Rectal smooth muscle tissue (tissue), 1 donor: ENCODE results near the gene IQSEC3.
"Not testable (repeated sequence)": the region's sequence is repeated elsewhere in the genome, so short reads cannot be mapped to it uniquely, and the experiment has no call there.

ENCODE experiments used
- H3K27ac ChIP-seq: one replicate; pipeline ENCODE4 v1.7.0; 2013; ENCODE audit warnings: low read depth, low read length, inconsistent platforms
- H3K27me3 ChIP-seq: one replicate; pipeline ENCODE4 v1.7.0; 2013; ENCODE audit warnings: low read length; ENCODE audit not compliant: control insufficient read depth, insufficient read depth
- H3K36me3 ChIP-seq: one replicate; pipeline ENCODE4 v1.7.0; 2013; ENCODE audit warnings: low read length; ENCODE audit not compliant: control insufficient read depth, insufficient read depth
- H3K4me1 ChIP-seq: one replicate; pipeline ENCODE4 v1.7.0; 2013; ENCODE audit warnings: low read length; ENCODE audit not compliant: control insufficient read depth, insufficient read depth
- H3K4me3 ChIP-seq: one replicate; pipeline ENCODE4 v1.7.0; 2013; ENCODE audit warnings: low read length
- H3K9ac ChIP-seq: one replicate; pipeline ENCODE4 v1.7.0; 2013; ENCODE audit warnings: low read length

Gene IQSEC3

DNA sequence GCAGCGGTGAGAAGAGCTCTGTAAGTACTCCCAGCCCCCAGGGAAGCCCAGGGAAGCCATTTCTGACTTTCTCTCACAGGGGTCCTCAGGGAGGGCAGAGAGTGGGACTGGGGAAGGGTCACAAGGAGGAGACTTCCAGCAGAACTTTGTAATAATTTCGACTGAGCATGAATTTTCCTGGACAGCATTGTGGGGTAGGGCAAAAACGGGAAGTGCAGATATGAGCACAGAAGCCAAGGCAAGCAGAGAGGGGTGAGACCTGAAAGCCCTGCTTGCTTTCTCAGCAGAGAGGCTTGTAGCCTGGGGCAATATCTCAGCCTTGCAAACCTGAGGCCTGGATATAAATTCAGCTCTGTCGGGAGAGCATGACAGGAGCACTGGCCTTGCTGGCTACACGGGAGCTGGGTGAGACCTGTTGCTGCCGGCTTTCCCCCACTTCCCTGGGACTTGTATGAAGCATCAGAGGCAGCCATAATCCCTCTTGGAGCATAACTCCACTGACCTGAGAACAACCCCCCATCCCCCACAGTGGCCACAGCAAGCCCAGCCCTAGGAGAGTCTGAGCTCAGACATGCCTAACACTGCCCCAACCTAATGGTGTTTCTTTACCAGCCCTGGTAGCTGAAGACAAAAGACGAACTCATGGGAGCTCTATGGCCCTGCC lies 9.8 kb upstream of the IQSEC3 start:
- H3K27me3 ChIP-seq, result peaks cover 6% of the 10 kb centered on the region
- no peak overlapping the region for H3K27ac ChIP-seq
- H3K4me1 ChIP-seq, result no peaks in the 10 kb centered on the region
- no peak overlapping the region for H3K9ac ChIP-seq
- H3K4me3 ChIP-seq, result no peak overlapping the region
- no peaks in the 10 kb centered on the region for H3K36me3 ChIP-seq

GRCh38 chr12:57539-57938 lies 9.0 kb upstream of the IQSEC3 start:
- Histone ChIP-seq H3K27ac (no peak overlapping the region), H3K4me3 (no peak overlapping the region), H3K4me1 (no peaks in the 10 kb centered on the region), H3K9ac (no peak overlapping the region), H3K27me3 (peaks cover 6% of the 10 kb centered on the region), H3K36me3 (no peaks in the 10 kb centered on the region)

- no peaks in the 10 kb centered on the region for H3K4me1 ChIP-seq
- H3K4me3 ChIP-seq, result no peak overlapping the region
- no peak overlapping the region for H3K27ac ChIP-seq
- no peak overlapping the region for H3K9ac ChIP-seq
- H3K27me3 ChIP-seq, result peaks cover 6% of the 10 kb centered on the region
- H3K36me3 ChIP-seq, result no peaks in the 10 kb centered on the region
Observed at GRCh38 chr12:58832-59231, 7.7 kb upstream of the IQSEC3 start.

GRCh38 chr12:61845-62244 lies 4.7 kb upstream of the IQSEC3 start:
- not testable (repeated sequence) for H3K27ac ChIP-seq, H3K36me3 ChIP-seq, H3K9ac ChIP-seq, H3K27me3 ChIP-seq, H3K4me1 ChIP-seq, H3K4me3 ChIP-seq

DNA sequence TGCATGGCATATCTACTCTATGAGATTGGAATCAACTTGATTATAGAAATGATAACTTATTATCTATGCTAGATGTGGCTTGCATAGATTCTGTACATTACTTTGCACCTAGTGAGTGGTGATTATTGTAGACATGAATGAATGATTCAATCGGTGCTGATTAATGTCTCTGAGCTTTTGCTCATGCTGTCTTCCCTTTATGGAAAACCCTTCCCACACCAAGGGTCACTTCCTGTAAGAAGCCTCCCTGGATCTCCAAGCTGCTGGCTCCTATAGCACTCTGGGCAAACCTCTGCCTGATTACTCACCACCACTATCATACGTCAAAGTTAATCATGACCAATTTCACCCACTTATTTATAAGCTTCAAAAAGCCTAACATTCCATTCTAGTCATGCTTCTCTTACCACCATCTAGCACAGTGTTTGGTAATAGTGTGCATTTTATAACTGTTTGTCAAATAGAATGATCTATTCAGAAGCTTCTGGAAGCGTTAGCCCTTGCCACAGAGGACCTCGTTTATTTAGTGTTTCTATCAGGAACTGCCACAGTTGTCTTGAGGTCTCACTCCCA lies 990 bp upstream of the IQSEC3 start:
- H3K27ac ChIP-seq, H3K4me1 ChIP-seq, H3K36me3 ChIP-seq, H3K9ac ChIP-seq, H3K27me3 ChIP-seq, H3K4me3 ChIP-seq: not testable (repeated sequence)

- not testable (repeated sequence) for H3K4me3 ChIP-seq, H3K27me3 ChIP-seq, H3K36me3 ChIP-seq, H3K27ac ChIP-seq, H3K4me1 ChIP-seq, H3K9ac ChIP-seq
Observed at GRCh38 chr12:66782-67504, 376 bp downstream of the IQSEC3 start.

- not testable (repeated sequence) for H3K4me3 ChIP-seq, H3K4me1 ChIP-seq, H3K9ac ChIP-seq, H3K36me3 ChIP-seq, H3K27me3 ChIP-seq, H3K27ac ChIP-seq
Observed at GRCh38 chr12:69677-70076, 3.1 kb downstream of the IQSEC3 start.

DNA sequence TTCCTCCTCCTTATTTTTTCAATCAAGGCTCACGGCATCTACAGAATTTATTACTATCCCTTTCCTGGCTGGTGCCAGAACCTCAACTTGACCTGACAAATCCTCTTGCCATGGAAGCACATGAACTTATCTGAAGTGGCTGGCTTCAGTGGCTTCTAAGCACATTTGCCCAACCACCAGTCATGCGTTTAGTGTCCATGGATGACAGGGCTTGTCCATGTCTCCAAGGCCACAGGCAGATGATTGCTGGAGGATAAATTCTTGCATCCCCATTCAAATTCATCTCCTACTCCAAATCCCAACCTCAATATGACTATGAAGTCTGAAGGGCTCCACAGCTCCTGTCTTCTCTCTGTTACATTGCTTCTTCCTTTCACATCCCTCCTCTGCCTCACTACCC lies 4.0 kb downstream of the IQSEC3 start:
- not testable (repeated sequence) for H3K36me3 ChIP-seq, H3K4me1 ChIP-seq, H3K27me3 ChIP-seq, H3K9ac ChIP-seq, H3K4me3 ChIP-seq, H3K27ac ChIP-seq

- H3K36me3 ChIP-seq, H3K27ac ChIP-seq, H3K27me3 ChIP-seq, H3K4me3 ChIP-seq, H3K9ac ChIP-seq, H3K4me1 ChIP-seq: not testable (repeated sequence)
Observed at GRCh38 chr12:72018-72417, 5.5 kb downstream of the IQSEC3 start.

GRCh38 chr12:74420-75190 lies 8.0 kb downstream of the IQSEC3 start:
- H3K4me3 ChIP-seq, H3K4me1 ChIP-seq, H3K36me3 ChIP-seq, H3K9ac ChIP-seq, H3K27ac ChIP-seq, H3K27me3 ChIP-seq: not testable (repeated sequence)

DNA sequence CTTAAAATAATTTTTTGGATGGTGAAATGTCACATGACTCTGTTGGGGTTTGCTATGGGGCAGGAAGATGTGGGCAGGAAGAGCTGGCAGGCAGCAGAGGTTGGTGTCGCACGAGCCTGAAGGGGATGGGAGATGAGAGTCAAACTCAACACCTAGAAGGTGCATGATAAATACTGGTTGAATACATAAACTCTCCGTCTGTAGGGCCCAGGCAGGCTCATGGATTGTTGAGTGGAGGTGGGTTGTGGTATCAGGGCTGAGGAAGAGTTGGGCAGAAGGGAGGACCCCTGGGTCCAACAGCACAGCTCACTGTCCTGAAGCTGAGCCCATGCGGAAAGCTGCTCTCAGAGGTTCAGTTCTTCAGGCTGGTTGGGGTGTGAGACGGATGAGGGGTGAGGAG lies 9.0 kb downstream of the IQSEC3 start:
- H3K9ac ChIP-seq, H3K27me3 ChIP-seq: not testable (repeated sequence)

DNA sequence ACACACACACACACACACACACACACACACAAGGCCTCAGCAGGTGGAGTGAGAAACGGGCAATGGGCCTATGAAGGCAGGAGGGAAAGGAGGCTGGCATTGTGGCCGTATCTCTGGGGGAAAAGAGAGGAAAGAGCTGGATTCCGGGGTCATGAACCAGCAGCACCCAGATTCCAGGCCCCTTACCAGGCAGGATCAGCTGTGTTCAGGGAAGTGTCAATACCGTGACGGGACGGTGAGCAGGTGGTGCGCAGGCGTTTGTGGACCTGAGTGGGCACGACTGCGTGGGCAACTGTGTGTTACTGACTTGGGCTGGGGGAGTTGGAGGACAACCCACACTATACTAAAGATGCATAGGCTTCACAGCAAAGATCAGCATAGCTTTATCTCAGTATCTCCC lies 9.5 kb downstream of the IQSEC3 start:
- not testable (repeated sequence) for H3K27ac ChIP-seq, H3K27me3 ChIP-seq, H3K9ac ChIP-seq, H3K4me3 ChIP-seq, H3K4me1 ChIP-seq, H3K36me3 ChIP-seq

More for the DNA sequence above, 9.0 kb downstream of the IQSEC3 start:
- not testable (repeated sequence) for H3K36me3 ChIP-seq, H3K4me1 ChIP-seq, H3K4me3 ChIP-seq, H3K27ac ChIP-seq
